NCI-H345 treated with DMSO at 0.1 percent for 48 hours (cell line): ENCODE measurements around the gene USP38.
"Not testable (repeated sequence)": the region's sequence is repeated elsewhere in the genome, so short reads cannot be mapped to it uniquely, and the experiment has no call there.

ENCODE experiments used
- DNase-seq: peaks from one replicate; lab custom pipeline; 2025; ENCODE audit not compliant: unreplicated experiment; lab: John Stamatoyannopoulos, UW

USP38 gene

DNA sequence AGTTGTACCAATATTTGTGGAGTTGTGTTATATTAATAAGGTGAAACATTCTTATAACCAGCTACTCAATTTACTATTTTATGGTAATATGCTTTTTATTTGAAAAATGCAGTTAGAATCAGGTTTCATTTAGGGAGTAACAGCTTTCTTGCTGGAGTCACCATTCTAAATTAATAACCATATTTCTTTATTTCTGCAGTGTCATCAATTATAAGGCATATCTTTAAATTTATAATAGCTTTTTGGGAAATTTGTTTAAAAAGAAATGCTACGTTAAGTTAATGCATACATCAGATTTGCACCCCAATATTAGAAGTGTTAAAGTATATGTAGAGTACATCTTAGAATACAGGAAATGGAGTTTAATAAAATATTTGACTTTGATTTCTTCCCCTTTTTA is 18.9 kb downstream of the USP38 start:
- no peak for DNase-seq

DNA sequence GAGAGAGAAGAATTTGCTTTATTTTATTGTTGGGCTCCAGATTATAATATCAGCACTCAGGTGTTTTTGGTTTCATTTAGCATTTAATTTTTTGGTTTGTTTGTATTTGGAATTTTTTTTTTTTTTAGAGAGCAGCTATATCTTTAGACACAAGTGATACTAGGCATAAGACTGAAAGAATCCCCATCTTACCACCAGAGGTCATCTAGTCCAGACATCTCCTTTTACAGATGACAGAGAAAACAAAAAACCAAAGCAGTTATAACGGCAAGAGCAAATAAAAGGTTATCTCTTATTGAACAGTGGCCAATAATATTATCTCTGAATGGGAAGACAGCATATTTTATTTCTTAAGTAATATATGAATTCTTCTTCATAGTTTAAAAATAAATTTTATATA is 22.8 kb downstream of the USP38 start:
- DNase-seq = no peak

DNA sequence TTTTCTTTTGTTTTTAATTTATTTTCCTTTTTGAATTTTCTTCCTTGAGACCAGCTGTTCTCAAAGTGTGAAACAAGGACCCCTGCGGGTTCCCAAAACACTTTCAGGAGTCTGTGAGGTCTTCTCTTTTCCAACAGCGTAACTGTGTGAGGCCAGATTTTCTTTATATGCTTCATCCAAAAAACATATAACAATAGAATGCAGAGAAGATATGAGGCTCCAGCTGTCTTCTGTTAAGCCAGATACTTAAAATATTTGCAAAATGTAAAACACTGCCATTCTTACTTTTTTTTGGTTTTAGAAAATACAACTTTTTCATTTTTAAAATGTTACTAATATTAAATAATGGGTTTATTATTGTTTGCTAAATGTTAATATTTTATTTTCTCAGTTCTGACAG is 27.8 kb downstream of the USP38 start:
- no peak for DNase-seq

DNA sequence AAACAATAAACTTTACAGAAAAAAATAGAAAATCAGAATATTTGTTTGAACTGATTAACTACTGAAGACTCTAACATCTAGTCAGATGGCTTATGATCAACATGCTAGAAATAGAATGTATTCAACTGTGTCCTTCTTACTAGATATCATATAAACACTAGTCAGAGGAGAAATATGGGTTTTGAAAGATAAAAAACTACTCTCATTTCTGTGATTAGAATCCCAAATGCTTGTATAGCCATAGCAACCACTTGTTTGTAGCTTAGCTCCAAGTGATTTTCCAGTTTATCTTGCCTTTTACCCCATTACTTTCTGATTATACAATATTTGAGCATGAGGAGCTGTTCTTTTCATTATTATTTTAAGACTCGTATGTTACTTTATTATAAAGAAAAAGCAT is 31.2 kb downstream of the USP38 start:
- no peak for DNase-seq

DNA sequence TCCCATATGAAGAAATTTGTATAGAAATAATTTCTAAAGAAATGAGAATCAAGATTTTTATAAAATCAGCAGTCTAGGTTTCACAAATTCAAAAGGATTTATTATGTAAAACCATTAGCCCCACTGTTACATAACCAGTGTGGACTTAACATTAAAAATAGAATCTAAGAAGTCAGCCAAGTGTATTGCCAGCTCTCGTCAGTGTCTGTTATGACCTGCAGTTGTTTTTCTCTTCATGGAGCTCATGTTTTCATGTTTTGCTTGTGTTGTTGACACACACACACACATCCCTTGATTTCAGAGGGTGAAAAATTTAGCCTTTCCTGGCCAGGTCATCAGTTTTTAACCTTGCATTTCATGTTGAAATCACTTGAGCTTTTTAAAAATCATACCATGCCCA is 39.5 kb downstream of the USP38 start:
- DNase-seq = no peak

DNA sequence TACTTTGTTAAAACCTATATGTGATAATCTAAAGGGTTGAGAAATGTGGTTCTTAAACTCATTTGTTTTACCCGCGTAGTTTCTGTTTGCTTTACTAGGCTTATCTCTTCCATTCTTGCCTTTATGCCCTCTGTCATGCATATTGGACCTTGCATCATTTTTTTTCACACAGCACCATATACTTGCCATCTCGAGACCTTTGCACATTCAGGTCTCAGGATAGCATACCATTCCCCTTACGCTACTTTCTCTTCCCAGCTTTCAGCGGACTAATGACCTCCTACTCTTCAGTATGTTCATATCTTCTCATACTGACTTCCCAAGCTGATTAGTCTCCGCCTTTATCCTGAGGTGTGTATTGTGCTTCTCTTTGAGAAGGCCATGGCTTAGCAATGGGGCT is 40.5 kb downstream of the USP38 start:
- no peak for DNase-seq

DNA sequence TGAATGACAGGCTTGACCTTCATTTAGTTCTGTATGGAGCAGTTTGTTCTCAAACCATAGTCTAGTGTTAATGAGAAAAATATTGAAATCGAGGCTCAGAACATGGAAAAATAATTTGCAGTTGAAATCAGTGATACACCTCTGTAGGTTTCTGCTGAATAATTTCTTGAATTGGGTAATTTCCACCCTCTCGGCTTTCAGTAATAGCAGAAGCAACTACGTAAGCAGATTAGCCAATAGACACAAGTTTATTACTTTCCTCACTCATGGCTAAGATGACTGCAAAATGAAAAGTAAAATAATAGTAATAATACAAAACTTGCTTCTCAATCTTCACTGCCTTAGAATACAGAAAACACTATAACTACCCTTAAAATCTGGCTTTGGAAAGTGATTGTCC is 46.0 kb downstream of the USP38 start:
- no peak for DNase-seq

DNA sequence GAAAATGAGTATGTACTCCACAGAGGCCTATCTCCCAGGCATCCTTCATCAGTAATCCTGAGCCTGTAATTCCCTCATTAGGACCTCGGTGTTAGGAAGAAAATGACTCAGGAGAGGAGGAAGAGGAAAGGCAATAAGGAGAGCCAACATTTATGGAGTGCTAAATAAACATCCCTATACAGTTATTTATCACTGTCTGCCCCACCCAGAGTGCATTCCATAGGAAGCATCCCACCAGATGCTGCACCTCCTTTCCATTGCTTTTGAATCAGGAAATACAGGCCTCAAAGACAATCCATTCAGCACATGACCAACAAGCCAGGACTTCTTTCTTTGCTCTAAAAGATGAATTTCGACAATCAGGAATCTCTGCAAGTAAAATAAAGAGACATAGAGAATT is 47.6 kb downstream of the USP38 start:
- no peak for DNase-seq

DNA sequence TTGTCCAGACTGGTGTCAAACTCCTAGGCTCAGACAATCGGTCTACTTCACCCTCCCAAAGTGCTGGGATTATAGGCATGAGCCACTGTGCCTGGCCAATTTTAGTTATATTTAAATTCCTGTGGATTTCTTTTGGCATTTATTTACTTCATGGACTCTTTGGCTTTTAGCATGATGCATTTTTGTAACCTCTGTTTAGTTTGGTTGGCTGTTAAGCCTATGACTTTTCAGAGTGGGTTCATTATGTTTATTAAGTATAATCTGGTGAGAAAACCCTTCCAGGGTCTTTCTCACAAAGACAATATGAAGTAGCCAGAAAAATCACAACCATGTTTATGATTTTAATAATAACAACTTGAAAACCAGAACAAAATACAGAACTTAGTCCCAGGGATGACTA is 49.4 kb downstream of the USP38 start:
- DNase-seq = no peak

DNA sequence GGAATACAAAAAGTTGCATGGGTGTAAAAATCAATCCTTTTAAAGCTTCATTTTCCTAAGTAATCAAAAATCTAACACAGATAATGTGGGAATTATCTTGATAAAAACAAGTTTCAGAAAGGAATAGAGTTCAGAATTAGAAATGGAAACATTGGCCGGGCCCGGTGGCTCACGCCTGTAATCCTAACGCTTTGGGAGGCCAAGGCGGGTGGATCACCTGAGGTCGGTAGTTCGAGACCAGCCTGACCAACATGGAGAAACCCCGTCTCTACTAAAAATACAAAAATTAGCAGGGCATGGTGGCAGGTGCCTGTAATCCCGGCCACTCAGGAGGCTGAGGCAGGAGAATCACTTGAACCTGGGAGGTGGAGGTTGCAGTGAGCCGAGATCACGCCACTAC is 52.5 kb downstream of the USP38 start:
- not testable (repeated sequence) for DNase-seq

DNA sequence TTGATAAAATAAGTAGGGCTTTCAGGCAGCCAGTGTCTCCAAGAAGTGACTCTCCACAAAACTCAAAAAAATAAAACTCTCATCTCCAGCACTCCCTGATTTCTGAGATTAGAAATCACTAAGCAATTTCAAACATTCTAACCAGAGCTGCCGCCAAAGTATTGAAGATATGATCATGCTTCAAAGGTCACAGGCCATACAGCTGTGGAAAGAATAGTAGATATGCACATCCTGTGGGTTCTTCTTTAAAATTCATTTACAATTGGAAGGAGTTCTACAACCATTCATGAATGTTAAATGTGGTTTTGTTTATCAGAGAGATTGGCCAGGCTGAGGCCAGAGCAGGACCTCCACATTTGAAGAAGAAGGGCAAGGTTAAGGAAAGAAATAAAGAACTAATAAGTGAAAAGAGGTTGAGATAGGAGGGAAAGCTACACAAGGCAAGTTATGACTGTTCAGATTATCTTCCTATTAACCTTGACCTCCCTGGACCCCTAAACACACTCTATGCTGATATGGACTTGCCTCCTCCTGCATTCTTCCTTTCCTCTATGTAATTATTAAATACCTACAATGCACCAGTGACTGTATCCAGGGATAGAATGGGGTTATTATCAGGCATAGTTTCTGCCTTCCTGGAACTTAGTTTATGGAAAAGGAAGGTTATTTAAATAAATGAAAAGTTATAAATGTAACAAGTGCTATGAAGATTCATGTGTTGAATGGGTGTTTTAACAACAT is 56.4 kb downstream of the USP38 start:
- no peak for DNase-seq

DNA sequence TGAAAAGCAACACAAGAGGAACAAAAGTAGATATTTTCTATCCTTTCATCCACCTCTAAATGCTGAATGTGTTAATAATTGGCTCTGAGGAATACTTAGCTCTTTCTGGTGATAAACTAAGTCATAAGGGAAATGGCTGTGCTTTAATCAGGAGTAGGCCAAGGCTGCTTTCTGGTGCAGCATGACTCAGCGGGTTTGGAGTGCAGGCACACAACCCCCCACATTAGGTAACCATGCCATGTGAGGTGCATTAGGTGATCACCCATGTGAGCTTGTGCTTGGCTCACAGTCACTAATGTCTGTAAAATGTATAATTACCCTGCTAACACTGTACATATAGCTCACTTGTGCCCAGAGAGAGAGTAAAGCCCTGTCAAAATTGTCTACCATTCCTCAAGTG is 57.2 kb downstream of the USP38 start:
- DNase-seq = no peak

DNA sequence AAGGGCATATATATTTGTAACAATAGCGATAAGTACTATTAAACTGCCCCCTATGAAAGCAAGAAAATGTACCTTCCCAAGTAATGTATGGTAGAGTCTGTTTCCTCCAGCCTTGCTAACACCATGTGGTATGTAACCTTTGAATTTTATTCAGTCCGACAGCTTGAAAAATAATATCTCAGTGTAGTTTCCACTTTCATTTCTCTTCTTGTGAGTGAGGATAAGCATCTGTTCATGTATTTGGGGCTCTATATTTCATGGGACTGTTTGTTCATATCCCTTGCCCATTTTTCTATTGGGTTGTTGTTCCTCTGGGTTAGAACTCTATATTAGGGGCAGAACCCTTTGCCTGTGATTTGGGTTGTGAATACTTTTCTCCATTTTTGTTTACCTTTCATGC is 58.3 kb downstream of the USP38 start:
- DNase-seq = no peak

DNA sequence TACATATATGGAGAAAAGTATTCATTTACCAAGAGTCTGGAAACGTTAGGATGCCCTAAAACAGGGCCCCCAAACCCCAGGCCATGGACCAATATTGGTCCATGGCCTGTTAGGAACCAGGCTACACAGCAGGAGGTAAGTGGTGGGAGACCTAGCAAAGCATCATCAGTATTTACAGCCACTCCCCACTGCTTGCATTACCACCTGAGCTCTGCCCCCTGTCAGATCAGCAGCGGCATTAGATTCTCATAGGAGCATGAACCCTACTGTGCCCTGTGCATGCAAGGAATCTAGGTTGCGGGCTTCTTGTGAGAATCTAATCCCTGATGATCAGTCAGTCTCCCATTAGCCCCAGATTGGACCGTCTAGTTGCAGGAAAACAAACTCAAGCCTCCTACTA is 62.3 kb downstream of the USP38 start:
- DNase-seq = no peak

DNA sequence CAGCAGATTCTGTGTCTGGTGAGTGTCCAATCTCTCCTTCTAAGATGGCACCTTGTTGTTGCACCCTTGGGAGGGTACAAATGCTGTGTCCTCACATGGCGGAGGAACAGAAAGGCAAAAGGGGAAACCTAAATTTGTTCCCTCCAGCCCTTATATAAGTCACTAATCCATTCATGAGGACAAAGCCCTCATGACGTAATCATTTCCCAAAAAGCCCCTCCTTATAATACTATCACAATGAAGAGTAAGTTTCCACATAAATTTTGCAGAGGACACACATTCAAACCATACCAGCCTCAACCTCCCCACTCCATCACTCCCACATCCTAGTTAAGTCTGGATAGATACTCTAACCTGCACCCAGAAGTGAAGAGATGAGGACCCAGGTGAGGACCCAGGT is 63.1 kb downstream of the USP38 start:
- no peak for DNase-seq

DNA sequence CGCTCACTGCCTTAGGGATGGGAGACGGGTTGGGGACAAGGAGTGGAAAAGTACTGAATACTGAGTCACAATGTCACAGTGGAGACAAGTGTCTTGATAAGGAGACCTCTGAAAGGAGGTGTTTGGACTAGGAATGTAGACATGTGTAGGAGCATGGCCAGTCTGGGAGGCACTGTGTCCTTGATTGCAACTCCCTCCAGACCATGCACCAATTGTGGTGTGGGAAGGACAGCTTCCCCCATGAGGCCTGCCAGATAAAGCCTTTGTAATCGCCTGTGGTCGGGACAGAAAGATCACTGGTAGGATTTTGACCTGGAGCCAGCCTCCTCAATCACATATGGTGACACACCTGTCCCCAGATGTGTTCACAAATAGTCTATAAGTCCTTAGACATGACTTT is 64.1 kb downstream of the USP38 start:
- no peak for DNase-seq

DNA sequence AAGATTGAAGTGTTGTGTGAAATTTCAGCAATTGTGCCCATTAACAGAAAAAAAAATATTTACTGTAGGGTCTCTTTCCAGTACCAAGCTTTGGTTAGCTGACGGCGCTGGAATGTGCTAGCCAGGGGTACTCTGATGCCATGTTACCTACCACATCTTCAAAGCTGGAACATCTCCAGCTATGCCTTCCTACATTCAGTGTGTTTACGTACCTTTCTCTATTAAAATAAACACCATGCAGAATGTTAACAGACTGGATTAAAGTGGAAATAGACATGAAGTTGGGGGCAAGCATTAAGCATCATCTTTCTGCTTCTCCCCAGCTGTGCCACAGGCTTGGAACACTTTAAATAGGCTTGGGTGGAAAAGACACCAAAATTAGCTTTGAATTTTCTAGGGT is 65.9 kb downstream of the USP38 start:
- DNase-seq = no peak

DNA sequence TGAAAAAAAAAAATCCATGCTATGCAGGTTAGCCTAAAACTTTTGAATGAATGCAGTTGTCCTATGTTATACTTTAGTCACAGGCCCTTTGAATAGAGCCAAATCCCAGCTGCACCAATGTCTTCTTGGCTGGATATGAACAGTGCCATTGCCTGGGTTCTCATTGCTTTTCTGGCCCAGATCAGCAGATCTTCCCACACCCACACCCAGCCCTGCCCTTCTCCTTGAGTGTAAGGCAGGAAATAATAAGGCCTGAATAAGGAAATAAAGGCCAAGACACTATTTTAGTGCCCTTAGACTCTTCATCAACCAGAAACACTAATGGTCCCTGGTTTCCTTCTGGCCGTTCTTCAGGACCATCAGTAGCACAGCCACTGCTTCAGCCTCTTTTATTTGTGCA is 66.6 kb downstream of the USP38 start:
- no peak for DNase-seq

DNA sequence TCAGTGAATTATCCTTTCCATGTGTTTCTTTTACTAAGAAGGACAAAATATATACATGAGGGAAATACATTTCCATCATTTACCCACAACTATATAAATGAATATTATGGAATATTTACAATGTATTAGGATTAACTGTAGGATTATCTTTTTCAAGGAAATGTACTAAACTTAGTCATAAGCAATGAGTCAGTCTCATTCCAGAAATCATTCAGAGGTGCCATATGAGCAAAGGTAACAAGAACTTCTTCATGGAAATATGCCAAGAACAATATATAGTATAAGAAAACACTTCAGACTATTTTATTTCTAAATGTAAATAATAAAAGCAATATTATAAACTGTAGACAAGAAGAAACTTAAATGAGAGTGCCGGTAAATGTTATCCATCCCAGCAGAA is 67.1 kb downstream of the USP38 start:
- no peak for DNase-seq

DNA sequence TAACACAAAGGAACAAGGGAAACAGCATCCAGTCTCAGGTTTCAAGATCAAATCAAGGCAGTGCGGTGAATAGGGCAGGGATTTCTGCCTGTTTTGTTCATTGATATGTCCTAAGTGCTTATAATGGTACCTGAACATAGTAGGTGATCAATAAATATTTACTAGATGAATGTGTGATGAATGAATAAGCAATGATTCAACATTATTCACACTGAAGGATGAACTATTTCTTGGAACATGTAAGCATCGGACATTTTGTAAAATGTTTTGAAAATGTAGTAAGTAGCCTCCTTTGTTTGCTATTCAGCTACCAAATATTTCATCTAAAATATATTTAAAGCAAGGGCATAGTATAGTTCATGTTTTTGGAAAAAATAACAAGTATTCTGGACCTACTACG is 67.8 kb downstream of the USP38 start:
- no peak for DNase-seq

DNA sequence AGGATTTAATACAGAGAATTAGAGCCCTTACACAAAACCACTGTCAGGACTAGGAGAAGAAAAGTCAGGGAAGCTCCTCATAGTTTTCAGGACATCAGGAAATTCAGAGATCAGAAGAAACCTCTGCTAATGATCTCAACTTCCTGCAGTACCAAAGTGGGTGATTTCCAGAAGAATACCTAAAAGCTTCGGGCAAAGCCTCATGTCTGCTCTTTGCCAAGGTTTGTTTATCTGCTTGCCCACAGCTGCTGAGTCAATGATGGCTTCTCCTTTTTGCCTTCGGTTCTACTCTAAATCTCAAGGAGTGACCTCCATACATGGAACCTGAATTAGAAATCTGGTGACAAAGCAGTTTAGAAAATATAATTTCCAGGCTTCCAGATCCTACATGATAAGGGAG is 68.4 kb downstream of the USP38 start:
- DNase-seq = no peak

DNA sequence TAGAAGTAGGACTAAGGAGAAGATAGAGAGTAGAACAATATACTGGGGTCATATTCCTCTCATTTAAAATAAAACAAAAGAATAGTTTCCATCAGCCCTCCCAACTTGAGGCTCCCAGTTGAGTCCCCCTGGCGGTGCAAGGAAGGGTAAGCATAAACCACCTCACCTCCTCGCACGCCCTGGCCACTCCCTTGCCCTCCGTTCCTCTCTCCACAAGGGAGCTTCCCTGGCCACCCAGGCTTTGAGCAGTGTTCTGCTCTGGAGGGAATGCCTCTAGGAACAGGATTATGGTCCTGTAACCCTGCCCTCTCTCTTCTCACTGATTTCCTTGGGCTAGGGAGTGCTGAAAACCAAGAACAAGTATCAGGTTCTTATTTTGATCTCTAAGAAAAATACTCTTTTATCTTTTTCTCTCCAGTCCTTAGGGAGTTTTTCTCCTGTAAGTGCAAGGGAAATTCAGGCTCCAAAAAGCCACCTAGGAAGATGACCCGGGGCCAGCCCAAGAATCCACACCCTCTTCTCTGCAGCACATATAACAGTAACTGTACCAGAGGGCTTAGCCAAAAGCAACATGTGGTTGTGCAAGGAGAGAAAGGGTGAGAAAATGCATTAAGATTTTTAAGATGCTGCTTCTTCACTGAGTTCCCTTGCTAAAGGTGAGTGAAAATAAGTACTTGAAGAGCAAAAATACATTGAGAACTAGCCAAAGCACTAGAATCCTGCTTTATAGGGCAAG is 69.9 kb downstream of the USP38 start:
- no peak for DNase-seq

DNA sequence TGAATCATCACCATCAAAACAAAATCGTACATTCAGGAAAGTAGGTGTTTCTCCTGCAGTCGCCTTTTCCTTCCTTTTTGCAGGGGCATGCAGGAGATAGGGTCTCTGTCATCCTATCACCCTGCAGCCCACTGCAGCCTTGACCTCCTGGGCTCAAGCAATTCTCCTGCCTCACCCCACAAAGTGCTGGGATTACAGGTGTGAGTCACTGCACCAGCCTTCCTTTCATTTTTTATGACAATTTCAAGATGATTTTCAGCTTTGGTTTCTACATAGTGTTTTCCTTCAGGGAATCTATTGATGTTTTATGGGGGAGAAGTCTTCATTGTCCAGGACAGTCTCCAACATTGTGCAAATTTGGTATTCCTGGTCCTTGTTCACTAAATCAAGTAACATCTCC is 71.7 kb downstream of the USP38 start:
- no peak for DNase-seq
